Measurements from ENCODE around the gene GMDS.

- TF ChIP-seq PATZ1 (CRISPR knock-in tag; IDR thresholded peaks at IDR 0.05; ENCODE audit: borderline replicate concordance) (no peak), ESRRG (CRISPR knock-in tag; IDR thresholded peaks at IDR 0.05) (no peak), CSDC2 (CRISPR knock-in tag; IDR thresholded peaks at IDR 0.05) (no peak), ZNF70 (CRISPR knock-in tag; IDR thresholded peaks at IDR 0.05) (no peak), SNAI2 (CRISPR knock-in tag; IDR thresholded peaks at IDR 0.05) (no peak)
- TF ChIP-seq, protein P1, sequence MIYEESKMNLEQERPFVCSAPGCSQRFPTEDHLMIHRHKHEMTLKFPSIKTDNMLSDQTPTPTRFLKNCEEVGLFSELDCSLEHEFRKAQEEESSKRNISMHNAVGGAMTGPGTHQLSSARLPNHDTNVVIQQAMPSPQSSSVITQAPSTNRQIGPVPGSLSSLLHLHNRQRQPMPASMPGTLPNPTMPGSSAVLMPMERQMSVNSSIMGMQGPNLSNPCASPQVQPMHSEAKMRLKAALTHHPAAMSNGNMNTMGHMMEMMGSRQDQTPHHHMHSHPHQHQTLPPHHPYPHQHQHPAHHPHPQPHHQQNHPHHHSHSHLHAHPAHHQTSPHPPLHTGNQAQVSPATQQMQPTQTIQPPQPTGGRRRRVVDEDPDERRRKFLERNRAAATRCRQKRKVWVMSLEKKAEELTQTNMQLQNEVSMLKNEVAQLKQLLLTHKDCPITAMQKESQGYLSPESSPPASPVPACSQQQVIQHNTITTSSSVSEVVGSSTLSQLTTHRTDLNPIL (CRISPR knock-in tag; IDR thresholded peaks at IDR 0.05; ENCODE audit: low read depth): no peak
- TF ChIP-seq, protein P2, sequence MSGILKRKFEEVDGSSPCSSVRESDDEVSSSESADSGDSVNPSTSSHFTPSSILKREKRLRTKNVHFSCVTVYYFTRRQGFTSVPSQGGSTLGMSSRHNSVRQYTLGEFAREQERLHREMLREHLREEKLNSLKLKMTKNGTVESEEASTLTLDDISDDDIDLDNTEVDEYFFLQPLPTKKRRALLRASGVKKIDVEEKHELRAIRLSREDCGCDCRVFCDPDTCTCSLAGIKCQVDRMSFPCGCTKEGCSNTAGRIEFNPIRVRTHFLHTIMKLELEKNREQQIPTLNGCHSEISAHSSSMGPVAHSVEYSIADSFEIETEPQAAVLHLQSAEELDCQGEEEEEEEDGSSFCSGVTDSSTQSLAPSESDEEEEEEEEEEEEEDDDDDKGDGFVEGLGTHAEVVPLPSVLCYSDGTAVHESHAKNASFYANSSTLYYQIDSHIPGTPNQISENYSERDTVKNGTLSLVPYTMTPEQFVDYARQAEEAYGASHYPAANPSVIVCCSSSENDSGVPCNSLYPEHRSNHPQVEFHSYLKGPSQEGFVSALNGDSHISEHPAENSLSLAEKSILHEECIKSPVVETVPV (CRISPR knock-in tag; IDR thresholded peaks at IDR 0.05): no peak
Measured at GRCh38 chr6:1870932-1871331, 374.5 kb downstream of the GMDS start.

Measured in SK-N-SH treated with all-trans-retinoic acid at 6 μM for 48 hours (cell line).